ENCODE results near the gene TTLL11.

TTLL11 gene

DNA sequence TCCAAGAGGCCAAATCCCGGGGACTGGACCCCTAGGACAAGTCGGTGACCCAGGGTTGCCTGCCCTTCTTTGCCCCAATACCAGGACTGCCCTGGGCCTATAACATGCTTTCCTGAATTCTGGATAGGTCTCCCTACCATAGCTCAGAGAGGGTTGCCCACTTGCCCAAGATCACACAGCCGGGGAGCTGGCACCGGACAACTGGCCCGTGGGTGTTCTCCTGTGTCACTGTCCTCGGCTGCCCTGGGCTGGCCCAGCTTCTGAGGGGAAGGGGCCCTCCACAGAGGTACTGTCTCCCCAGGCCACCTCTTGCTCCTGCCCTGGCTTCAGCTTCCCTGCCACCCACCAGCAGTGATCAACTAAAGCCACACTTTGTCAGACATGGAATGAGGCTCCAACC is 28.8 kb upstream of the TTLL11 start:
- Histone ChIP-seq H3K4me1 (ENCODE audit: insufficient read depth, poor library complexity, severe bottlenecking) (peaks cover 11% of the 10 kb centered on the region), H3K4me3 (ENCODE audit: severe bottlenecking) (no peak overlapping the region), H3K27me3 (ENCODE audit: insufficient read depth, poor library complexity, severe bottlenecking) (no peaks in the 10 kb centered on the region), H3K27ac (ENCODE audit: poor library complexity, severe bottlenecking) (no peak overlapping the region), H3K36me3 (ENCODE audit: low read depth) (no peaks in the 10 kb centered on the region), H3K9me3 (ENCODE audit: severe bottlenecking) (no peaks in the 10 kb centered on the region)
- DNase-seq (ENCODE audit: low spot score), result no peak
- ATAC-seq (ENCODE audit: low read depth), result no peak
- TF ChIP-seq, protein P1, sequence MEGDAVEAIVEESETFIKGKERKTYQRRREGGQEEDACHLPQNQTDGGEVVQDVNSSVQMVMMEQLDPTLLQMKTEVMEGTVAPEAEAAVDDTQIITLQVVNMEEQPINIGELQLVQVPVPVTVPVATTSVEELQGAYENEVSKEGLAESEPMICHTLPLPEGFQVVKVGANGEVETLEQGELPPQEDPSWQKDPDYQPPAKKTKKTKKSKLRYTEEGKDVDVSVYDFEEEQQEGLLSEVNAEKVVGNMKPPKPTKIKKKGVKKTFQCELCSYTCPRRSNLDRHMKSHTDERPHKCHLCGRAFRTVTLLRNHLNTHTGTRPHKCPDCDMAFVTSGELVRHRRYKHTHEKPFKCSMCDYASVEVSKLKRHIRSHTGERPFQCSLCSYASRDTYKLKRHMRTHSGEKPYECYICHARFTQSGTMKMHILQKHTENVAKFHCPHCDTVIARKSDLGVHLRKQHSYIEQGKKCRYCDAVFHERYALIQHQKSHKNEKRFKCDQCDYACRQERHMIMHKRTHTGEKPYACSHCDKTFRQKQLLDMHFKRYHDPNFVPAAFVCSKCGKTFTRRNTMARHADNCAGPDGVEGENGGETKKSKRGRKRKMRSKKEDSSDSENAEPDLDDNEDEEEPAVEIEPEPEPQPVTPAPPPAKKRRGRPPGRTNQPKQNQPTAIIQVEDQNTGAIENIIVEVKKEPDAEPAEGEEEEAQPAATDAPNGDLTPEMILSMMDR (IDR thresholded peaks at IDR 0.05; ENCODE audit: poor library complexity, severe bottlenecking), result no peak

- peaks cover 11% of the 10 kb centered on the region for H3K4me1 ChIP-seq (ENCODE audit: insufficient read depth, poor library complexity, severe bottlenecking)
- no peak overlapping the region for H3K27ac ChIP-seq (ENCODE audit: poor library complexity, severe bottlenecking)
- no peak overlapping the region for H3K4me3 ChIP-seq (ENCODE audit: severe bottlenecking)
- DNase-seq (ENCODE audit: low spot score) (no peak), ATAC-seq (ENCODE audit: low read depth) (no peak)
- no peaks in the 10 kb centered on the region for H3K36me3 ChIP-seq (ENCODE audit: low read depth)
- H3K27me3 ChIP-seq (ENCODE audit: insufficient read depth, poor library complexity, severe bottlenecking), result no peaks in the 10 kb centered on the region
- H3K9me3 ChIP-seq (ENCODE audit: severe bottlenecking), result no peaks in the 10 kb centered on the region
- TF ChIP-seq, protein P1 (IDR thresholded peaks at IDR 0.05; ENCODE audit: poor library complexity, severe bottlenecking), result no peak
Measured at GRCh38 chr9:122121391-122121790, 28.3 kb upstream of the TTLL11 start.

GRCh38 chr9:122120316-122121071 is 27.4 kb upstream of the TTLL11 start:
- Histone ChIP-seq H3K4me1 (ENCODE audit: insufficient read depth, poor library complexity, severe bottlenecking) (peaks cover 2% of the 10 kb centered on the region), H3K27ac (ENCODE audit: poor library complexity, severe bottlenecking) (no peak overlapping the region), H3K27me3 (ENCODE audit: insufficient read depth, poor library complexity, severe bottlenecking) (no peaks in the 10 kb centered on the region), H3K4me3 (ENCODE audit: severe bottlenecking) (no peak overlapping the region), H3K9me3 (ENCODE audit: severe bottlenecking) (no peaks in the 10 kb centered on the region), H3K36me3 (ENCODE audit: low read depth) (no peaks in the 10 kb centered on the region)
- TF ChIP-seq, protein P1 (IDR thresholded peaks at IDR 0.05; ENCODE audit: poor library complexity, severe bottlenecking), result no peak
- DNase-seq (ENCODE audit: low spot score) (no peak), ATAC-seq (ENCODE audit: low read depth) (no peak)

DNA sequence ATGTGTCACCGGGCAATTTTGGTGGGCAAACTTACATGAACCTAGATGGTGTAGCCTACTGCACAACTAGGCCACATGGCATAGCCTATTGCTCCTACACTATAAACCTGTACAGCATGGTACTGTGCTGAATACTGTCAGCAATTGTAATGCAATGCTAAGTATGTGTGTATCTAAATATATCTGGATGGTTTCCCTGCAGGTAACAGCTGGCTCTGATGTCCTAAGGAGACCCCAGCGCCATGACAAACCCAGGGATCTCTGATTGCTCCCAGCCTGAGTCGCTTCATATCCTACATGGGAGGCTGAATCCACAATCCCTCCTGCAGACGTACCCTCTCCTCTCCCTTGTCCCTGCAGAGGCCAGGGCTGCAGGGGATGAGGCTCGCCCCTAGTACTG is 26.6 kb upstream of the TTLL11 start:
- Histone ChIP-seq H3K36me3 (ENCODE audit: low read depth) (no peaks in the 10 kb centered on the region), H3K27me3 (ENCODE audit: insufficient read depth, poor library complexity, severe bottlenecking) (no peaks in the 10 kb centered on the region), H3K4me3 (ENCODE audit: severe bottlenecking) (no peak overlapping the region), H3K9me3 (ENCODE audit: severe bottlenecking) (no peaks in the 10 kb centered on the region), H3K4me1 (ENCODE audit: insufficient read depth, poor library complexity, severe bottlenecking) (no peaks in the 10 kb centered on the region), H3K27ac (ENCODE audit: poor library complexity, severe bottlenecking) (no peak overlapping the region)
- TF ChIP-seq, protein P1 (IDR thresholded peaks at IDR 0.05; ENCODE audit: poor library complexity, severe bottlenecking), result no peak
- DNase-seq (ENCODE audit: low spot score) (no peak), ATAC-seq (ENCODE audit: low read depth) (no peak)

DNA sequence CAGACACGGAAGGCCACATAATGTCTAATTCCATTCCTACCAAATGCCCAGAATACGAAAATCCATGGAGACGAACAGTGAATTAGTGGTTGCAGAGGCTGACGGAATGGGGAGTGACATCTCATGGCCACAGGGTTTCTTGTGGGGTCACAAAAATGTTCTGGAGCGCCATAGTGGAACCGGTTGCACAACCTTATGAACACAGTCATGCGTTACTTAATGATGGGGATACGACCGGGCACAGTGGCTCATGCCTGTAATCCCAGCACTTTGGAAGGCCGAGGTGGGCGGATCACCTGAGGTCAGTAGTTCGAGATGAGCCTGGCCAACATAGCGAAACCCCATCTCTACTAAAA is 26.0 kb upstream of the TTLL11 start:
- ATAC-seq (ENCODE audit: low read depth), result no peak
- no peaks in the 10 kb centered on the region for H3K36me3 ChIP-seq (ENCODE audit: low read depth)
- H3K4me1 ChIP-seq (ENCODE audit: insufficient read depth, poor library complexity, severe bottlenecking), result no peaks in the 10 kb centered on the region
- no peak for DNase-seq (ENCODE audit: low spot score)
- H3K9me3 ChIP-seq (ENCODE audit: severe bottlenecking), result no peaks in the 10 kb centered on the region
- no peak overlapping the region for H3K27ac ChIP-seq (ENCODE audit: poor library complexity, severe bottlenecking)
- H3K27me3 ChIP-seq (ENCODE audit: insufficient read depth, poor library complexity, severe bottlenecking), result no peaks in the 10 kb centered on the region
- no peak overlapping the region for H3K4me3 ChIP-seq (ENCODE audit: severe bottlenecking)
- TF ChIP-seq, protein P1 (IDR thresholded peaks at IDR 0.05; ENCODE audit: poor library complexity, severe bottlenecking), result no peak

Measured in RWPE2 (cell line).